Astrocyte of the spinal cord (primary cell): Measurements from ENCODE around the gene MSANTD1.

Source experiments
- DNase-seq: peaks from one replicate; pipeline ENCODE4 v3.0.0; 2011; ENCODE audit warnings: low read depth, low spot score
- H3K4me3 ChIP-seq: 2 replicates; pipeline ENCODE4 v1.5.1; 2011; ENCODE audit warnings: low read depth, mild to moderate bottlenecking, low read length, moderate library complexity
- in situ Hi-C: cut with HindIII; loops from 2 replicates; pipeline ENCODE4 v1.10.0; 2017; ENCODE audit warnings: low sequenced_read_pairs
- TF ChIP-seq, protein P1 (sequence below): IDR thresholded peaks from 2 replicates; pipeline ENCODE4 v1.5.1; 2012; ENCODE audit warnings: low read depth, mild to moderate bottlenecking, low read length, inconsistent platforms

Gene MSANTD1

DNA sequence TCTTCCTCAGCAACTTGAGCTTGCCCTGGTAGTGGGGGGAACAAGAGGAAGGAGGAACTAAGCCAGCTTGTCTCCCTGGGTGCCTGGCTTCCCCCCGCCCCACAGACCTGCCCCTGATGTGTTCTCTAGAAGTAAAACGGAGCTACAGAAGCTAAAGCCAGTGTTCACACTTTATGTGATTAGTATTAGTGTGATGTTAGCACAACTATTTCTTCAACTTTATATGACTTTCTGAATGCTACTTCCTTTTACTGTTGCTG, 54.5 kb downstream of the MSANTD1 start:
- H3K4me3 ChIP-seq, result no peak overlapping the region
- TF ChIP-seq, protein P1, sequence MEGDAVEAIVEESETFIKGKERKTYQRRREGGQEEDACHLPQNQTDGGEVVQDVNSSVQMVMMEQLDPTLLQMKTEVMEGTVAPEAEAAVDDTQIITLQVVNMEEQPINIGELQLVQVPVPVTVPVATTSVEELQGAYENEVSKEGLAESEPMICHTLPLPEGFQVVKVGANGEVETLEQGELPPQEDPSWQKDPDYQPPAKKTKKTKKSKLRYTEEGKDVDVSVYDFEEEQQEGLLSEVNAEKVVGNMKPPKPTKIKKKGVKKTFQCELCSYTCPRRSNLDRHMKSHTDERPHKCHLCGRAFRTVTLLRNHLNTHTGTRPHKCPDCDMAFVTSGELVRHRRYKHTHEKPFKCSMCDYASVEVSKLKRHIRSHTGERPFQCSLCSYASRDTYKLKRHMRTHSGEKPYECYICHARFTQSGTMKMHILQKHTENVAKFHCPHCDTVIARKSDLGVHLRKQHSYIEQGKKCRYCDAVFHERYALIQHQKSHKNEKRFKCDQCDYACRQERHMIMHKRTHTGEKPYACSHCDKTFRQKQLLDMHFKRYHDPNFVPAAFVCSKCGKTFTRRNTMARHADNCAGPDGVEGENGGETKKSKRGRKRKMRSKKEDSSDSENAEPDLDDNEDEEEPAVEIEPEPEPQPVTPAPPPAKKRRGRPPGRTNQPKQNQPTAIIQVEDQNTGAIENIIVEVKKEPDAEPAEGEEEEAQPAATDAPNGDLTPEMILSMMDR, result no peak
- DNase-seq, result no peak
- in situ Hi-C loops, result no loop called here

DNA sequence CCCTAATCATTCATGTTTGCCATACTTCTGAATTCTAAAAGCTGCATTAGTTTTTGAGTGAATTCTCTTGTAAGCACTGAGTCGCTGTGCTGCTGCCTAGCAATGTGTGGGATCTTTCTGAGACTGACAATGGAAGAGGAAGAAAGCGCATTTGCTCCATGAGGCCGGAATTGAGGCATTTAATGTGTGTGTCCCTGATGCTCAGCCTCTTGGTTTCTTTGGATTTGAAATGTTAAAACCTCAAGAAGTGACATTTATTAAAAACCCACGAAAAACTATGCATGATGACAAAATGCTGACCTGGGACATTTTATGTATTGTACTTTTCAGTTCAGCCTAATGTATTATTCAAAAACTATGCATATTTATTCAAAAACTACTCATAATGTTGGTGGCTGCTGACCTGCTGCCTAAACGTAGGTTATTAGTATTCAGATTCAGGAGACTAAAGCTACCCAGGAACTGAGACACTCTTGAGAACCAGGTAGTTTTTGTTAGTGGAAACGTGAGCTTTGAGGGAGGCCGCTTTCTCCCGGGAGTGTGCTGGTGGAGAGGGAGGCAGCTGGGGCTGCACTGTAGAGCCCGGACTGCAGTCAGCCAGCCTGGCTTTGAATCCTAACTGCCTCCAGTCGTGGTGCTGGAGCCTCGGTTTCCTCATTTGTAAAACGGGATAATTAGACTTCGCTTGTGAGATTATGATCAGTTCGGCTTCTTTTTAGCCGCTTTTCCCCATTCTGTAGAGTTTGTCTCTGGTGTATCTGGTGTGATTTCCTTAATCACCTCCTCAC, 55.2 kb downstream of the MSANTD1 start:
- in situ Hi-C loops, result no loop called here
- DNase-seq, result no peak
- TF ChIP-seq, protein P1, result no peak
- no peak overlapping the region for H3K4me3 ChIP-seq

DNA sequence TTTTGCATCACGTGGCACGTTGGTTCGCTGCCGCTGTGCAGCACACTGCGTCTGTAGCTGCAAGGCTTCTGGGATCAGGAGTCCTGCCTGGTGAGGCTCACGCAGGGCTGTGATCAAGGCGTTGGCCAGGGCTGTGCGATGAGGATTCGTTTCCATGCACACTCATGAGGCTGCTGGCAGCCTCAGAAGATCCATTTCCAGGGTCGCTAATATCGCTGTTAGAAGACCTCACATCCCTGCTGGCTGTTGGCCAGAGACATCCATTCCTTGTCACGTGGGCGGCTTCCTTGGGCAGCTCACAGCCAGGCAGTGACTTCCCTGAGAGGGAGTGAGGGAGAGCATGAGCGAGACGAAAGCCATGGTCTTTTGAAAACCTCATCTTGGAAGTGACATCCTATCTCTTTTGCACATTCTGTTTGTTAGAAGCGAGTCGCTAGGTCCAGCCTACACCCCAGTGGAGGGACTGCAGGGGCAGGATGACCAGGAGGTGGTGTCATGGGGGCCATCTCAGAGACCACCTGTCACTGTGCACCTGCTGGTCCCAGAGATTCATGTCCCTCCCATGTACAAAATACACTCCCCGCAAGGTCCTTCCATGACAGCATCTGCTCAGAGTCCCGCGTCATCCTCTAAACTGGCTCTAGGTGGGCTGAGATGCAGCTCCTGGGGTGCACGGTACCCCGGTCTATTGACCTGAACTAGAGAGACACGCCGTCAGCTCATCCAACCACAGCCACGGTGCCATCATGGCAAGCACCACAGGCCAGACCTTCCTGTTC, 56.1 kb downstream of the MSANTD1 start:
- TF ChIP-seq, protein P1, result no peak
- no peak overlapping the region for H3K4me3 ChIP-seq
- in situ Hi-C loops, result no loop called here

DNA sequence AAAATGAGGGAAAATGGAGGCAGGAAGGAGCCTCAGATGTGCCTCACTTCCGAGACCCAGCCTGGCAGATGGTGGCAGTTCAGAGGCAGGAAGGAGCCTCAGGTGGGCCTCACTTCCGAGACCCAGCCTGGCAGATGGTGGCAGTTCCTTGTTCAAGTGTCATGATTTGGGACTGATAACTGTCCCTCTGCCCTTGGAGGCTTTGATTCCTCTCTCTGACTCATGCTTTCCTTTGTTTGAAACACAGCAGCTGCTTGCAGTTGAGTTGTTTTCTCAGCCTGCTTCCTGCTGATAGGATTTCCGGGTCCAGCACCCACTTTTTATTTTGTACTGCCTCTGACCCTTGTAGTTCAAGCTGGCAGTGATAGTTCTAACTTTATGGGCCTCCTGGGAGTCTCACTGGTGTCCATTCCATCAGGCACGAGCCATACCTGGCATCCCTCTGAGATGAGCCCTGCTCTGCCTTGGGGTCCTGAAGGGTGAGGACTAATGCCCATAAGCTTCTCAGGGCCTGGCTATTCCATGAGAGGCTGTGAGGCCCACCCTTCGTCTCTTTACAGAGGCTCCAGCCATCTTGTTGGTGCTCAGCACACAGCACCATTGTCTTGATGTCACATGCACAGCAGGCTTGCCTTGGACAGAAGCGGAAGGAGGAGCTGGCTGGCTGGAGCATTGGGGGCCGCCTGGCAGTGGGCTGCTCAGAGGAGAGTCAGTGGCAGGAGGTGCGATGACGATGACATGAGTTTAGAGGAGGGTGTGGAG, 56.8 kb downstream of the MSANTD1 start:
- DNase-seq, result no peak
- in situ Hi-C loops, result no loop called here

More for the DNA sequence above, 56.1 kb downstream of the MSANTD1 start:
- DNase-seq, result peak; percentile 36

More for the DNA sequence above, 56.8 kb downstream of the MSANTD1 start:
- TF ChIP-seq, protein P1, result no peak
- no peak overlapping the region for H3K4me3 ChIP-seq
